Nucleus accumbens (tissue), 56 donors: ENCODE data around the gene CYP4B1.
"Not testable (repeated sequence)": the region's sequence is repeated elsewhere in the genome, so short reads cannot be mapped to it uniquely, and the experiment has no call there.

Experiments used
- DNase-seq, 56 donors: peaks; one replicate each; lab custom pipeline; 2025; lab: John Stamatoyannopoulos, UW

The CYP4B1 gene

GRCh38 chr1:46812996-46813857, 14.4 kb downstream of the CYP4B1 start:
- no peak for DNase-seq

GRCh38 chr1:46813858-46814396, 15.1 kb downstream of the CYP4B1 start:
- DNase-seq: no peak

GRCh38 chr1:46815133-46815532, 16.3 kb downstream of the CYP4B1 start:
- no peak for DNase-seq

GRCh38 chr1:46816930-46817329, 18.1 kb downstream of the CYP4B1 start:
- DNase-seq: no peak

- no peak for DNase-seq
Measured at GRCh38 chr1:46817814-46818213, 19.0 kb downstream of the CYP4B1 start.

GRCh38 chr1:46818591-46818990, 19.7 kb downstream of the CYP4B1 start:
- no peak for DNase-seq

- no peak for DNase-seq
Measured at GRCh38 chr1:46819335-46819734, 20.5 kb downstream of the CYP4B1 start.

- no peak for DNase-seq
Measured at GRCh38 chr1:46820076-46820475, 21.2 kb downstream of the CYP4B1 start.

- DNase-seq: no peak
Measured at GRCh38 chr1:46820560-46821060, 21.8 kb downstream of the CYP4B1 start.

- DNase-seq: no peak
Measured at GRCh38 chr1:46822248-46822826, 23.5 kb downstream of the CYP4B1 start.

- no peak for DNase-seq
Measured at GRCh38 chr1:46823151-46823550, 24.3 kb downstream of the CYP4B1 start.

- DNase-seq: not testable (repeated sequence)
Measured at GRCh38 chr1:46826892-46827291, 28.0 kb downstream of the CYP4B1 start.

- no peak for DNase-seq
Measured at GRCh38 chr1:46830665-46831322, 31.9 kb downstream of the CYP4B1 start.

GRCh38 chr1:46835469-46835868, 36.6 kb downstream of the CYP4B1 start:
- DNase-seq: not testable (repeated sequence)

- DNase-seq: not testable (repeated sequence)
Measured at GRCh38 chr1:46846386-46846785, 47.5 kb downstream of the CYP4B1 start.

GRCh38 chr1:46857660-46858065, 58.8 kb downstream of the CYP4B1 start:
- not testable (repeated sequence) for DNase-seq

- DNase-seq: no peak
Measured at GRCh38 chr1:46862348-46862747, 63.5 kb downstream of the CYP4B1 start.
